Ovary (tissue), 3 donors: Measurements from ENCODE around the gene SSR1.

Experiments used
- CTCF ChIP-seq, 3 donors: fragments of 450-650 bp in 2 of 3; fragments of 200-600 bp in 1 of 3; IDR thresholded peaks; one replicate each; pipeline versions ENCODE4 v1.5.1 to v1.8.0; 2016 to 2022; ENCODE audit warnings: antibody characterized with exemption in 3 of 3, mild to moderate bottlenecking in 1 of 3
- POLR2A ChIP-seq: fragments of 450-650 bp; IDR thresholded peaks from one replicate; pipeline ENCODE4 v1.6.1; 2017; ENCODE audit warnings: antibody characterized with exemption, mild to moderate bottlenecking, moderate library complexity
- donor health status: DM: no; HTN: no; CAD: no.

DNA sequence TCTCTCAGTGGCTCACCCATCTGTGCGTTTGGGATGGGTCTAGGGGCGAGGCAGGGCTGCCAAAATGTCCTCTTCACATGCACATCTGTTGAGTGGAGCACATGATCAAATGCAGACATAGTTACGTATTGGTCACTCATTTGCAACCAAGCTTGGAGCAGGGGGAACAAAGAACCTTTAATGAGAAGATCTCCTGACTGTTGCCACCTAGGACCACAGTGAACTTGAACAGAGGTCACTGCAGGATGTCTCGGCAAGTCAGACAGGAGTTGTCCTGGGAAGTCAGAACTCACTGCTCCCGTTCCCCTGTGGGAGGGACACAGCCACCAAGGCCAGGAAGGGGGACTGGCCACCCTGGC is 73.4 kb downstream of the SSR1 start:
- TF ChIP-seq CTCF (IDR thresholded peaks at IDR 0.05) = no peak
- TF ChIP-seq POLR2A = no peak
